ENCODE data around the gene FLVCR2.

The FLVCR2 gene

GRCh38 chr14:75661499-75661814, 83.0 kb downstream of the FLVCR2 start:
- peak overlapping the region; percentile 97 for H3K4me3 ChIP-seq (ENCODE audit: low read depth, low read length)
- TF ChIP-seq MYC (IDR thresholded peaks at IDR 0.05; ENCODE audit: low read depth, low read length), result no peak
- no peak for TF ChIP-seq POLR2A (IDR thresholded peaks at IDR 0.05; ENCODE audit: extremely low read depth, insufficient read length)
- no peak for TF ChIP-seq MAX (IDR thresholded peaks at IDR 0.05; ENCODE audit: low read depth, low read length)
- no peak for TF ChIP-seq CTCF (IDR thresholded peaks at IDR 0.05; ENCODE audit: low read depth, low read length)
- DNase-seq (ENCODE audit: low read depth), result no peak

GRCh38 chr14:75662966-75663365, 84.5 kb downstream of the FLVCR2 start:
- DNase-seq (ENCODE audit: low read depth), result no peak
- H3K4me3 ChIP-seq (ENCODE audit: low read depth, low read length), result no peak overlapping the region
- TF ChIP-seq CTCF (IDR thresholded peaks at IDR 0.05; ENCODE audit: low read depth, low read length), result no peak
- TF ChIP-seq POLR2A (IDR thresholded peaks at IDR 0.05; ENCODE audit: extremely low read depth, insufficient read length), result no peak
- no peak for TF ChIP-seq MAX (IDR thresholded peaks at IDR 0.05; ENCODE audit: low read depth, low read length)
- no peak for TF ChIP-seq MYC (IDR thresholded peaks at IDR 0.05; ENCODE audit: low read depth, low read length)

GRCh38 chr14:75667099-75667765, 88.8 kb downstream of the FLVCR2 start:
- no peak for DNase-seq (ENCODE audit: low read depth)
- TF ChIP-seq MYC (IDR thresholded peaks at IDR 0.05; ENCODE audit: low read depth, low read length), result no peak
- TF ChIP-seq CTCF (IDR thresholded peaks at IDR 0.05; ENCODE audit: low read depth, low read length), result no peak
- no peak for TF ChIP-seq MAX (IDR thresholded peaks at IDR 0.05; ENCODE audit: low read depth, low read length)
- TF ChIP-seq POLR2A (IDR thresholded peaks at IDR 0.05; ENCODE audit: extremely low read depth, insufficient read length), result no peak

GRCh38 chr14:75672605-75673192, 94.3 kb downstream of the FLVCR2 start:
- TF ChIP-seq POLR2A (IDR thresholded peaks at IDR 0.05; ENCODE audit: extremely low read depth, insufficient read length) (no peak), CTCF (IDR thresholded peaks at IDR 0.05; ENCODE audit: low read depth, low read length) (no peak), MAX (IDR thresholded peaks at IDR 0.05; ENCODE audit: low read depth, low read length) (no peak), MYC (IDR thresholded peaks at IDR 0.05; ENCODE audit: low read depth, low read length) (no peak)
- H3K4me3 ChIP-seq (ENCODE audit: low read depth, low read length), result no peak overlapping the region
- DNase-seq (ENCODE audit: low read depth), result no peak

More at GRCh38 chr14:75667099-75667765, 88.8 kb downstream of the FLVCR2 start:
- no peak overlapping the region for H3K4me3 ChIP-seq (ENCODE audit: low read depth, low read length)

GRCh38 chr14:75673345-75674035, 95.1 kb downstream of the FLVCR2 start:
- no peak for DNase-seq (ENCODE audit: low read depth)
- no peak overlapping the region for H3K4me3 ChIP-seq (ENCODE audit: low read depth, low read length)
- no peak for TF ChIP-seq MYC (IDR thresholded peaks at IDR 0.05; ENCODE audit: low read depth, low read length)
- no peak for TF ChIP-seq MAX (IDR thresholded peaks at IDR 0.05; ENCODE audit: low read depth, low read length)
- no peak for TF ChIP-seq CTCF (IDR thresholded peaks at IDR 0.05; ENCODE audit: low read depth, low read length)
- TF ChIP-seq POLR2A (IDR thresholded peaks at IDR 0.05; ENCODE audit: extremely low read depth, insufficient read length), result no peak
